ENCODE measurements around the gene LDB2.

- TF ChIP-seq CTCF (IDR thresholded peaks at IDR 0.05) (no peak), POLR2AphosphoS5 (IDR thresholded peaks at IDR 0.05) (no peak), EP300 (IDR thresholded peaks at IDR 0.05) (no peak), POLR2A (IDR thresholded peaks at IDR 0.05; ENCODE audit: low read depth) (no peak)
Measured at GRCh38 chr4:16750216-16750615, 148.2 kb downstream of the LDB2 start.
